Upper lobe of left lung (tissue), 6 donors: ENCODE data around the gene CPO. TPM values are rescaled to one million over a fixed set of nuclear protein-coding genes. Genes with fewer than 3 reads are reported as not detected.

Source experiments
- ATAC-seq, 2 donors: fragments of 200-7000 bp; cut with Tn5 transposase; one replicate each; pipeline ENCODE4 v1.9.1; 2022; ENCODE audit warnings: mild to moderate bottlenecking in 2 of 2, moderate library complexity in 2 of 2; ENCODE audit not compliant: low FRiP score in 2 of 2
- DNase-seq, 2 donors: peaks; one replicate each; pipeline ENCODE4 v3.0.0-alpha.2; 2019 to 2020
- H3K27ac ChIP-seq, 4 donors: fragments of 200-600 bp; sonication (generic); one replicate each; pipeline ENCODE4 v1.5.1; 2016 to 2019
- H3K27me3 ChIP-seq, 4 donors: fragments of 200-600 bp; sonication (generic); one replicate each; pipeline ENCODE4 v1.5.1; 2017 to 2019
- H3K36me3 ChIP-seq, 4 donors: fragments of 200-600 bp; sonication (generic); one replicate each; pipeline ENCODE4 v1.5.1; 2016 to 2019
- H3K4me1 ChIP-seq, 4 donors: fragments of 200-600 bp; sonication (generic); one replicate each; pipeline ENCODE4 v1.5.1; 2018 to 2019
- H3K4me3 ChIP-seq, 4 donors: fragments of 200-600 bp; sonication (generic); one replicate each; pipeline ENCODE4 v1.5.1; 2017 to 2019; ENCODE audit warnings: mild to moderate bottlenecking in 2 of 4, moderate library complexity in 1 of 4
- H3K9me3 ChIP-seq, 4 donors: fragments of 200-600 bp; sonication (generic); one replicate each; pipeline ENCODE4 v1.5.1; 2018 to 2019
- EP300 ChIP-seq, 4 donors: sonication (generic); formaldehyde crosslinking; IDR thresholded peaks; one replicate each; pipeline ENCODE4 v1.5.1; 2017; ENCODE audit warnings: antibody characterized with exemption in 4 of 4, control low read depth in 2 of 4
- POLR2A ChIP-seq, 4 donors: fragments of 450-650 bp; IDR thresholded peaks; one replicate each; pipeline ENCODE4 v1.5.1; 2016 to 2017; ENCODE audit warnings: antibody characterized with exemption in 4 of 4, mild to moderate bottlenecking in 2 of 4
- POLR2AphosphoS5 ChIP-seq, 2 donors: sonication (generic); formaldehyde crosslinking; IDR thresholded peaks; one replicate each; pipeline ENCODE4 v1.5.1; 2017; ENCODE audit warnings: antibody characterized with exemption in 2 of 2
- WGBS, 2 donors: methylation state at CpG; one replicate each; pipeline ENCODE4 v1.1.5; 2017 to 2018; 5-methylcytosine and 5-hydroxymethylcytosine counted together
- total RNA-seq, 6 donors: library from RNA; depleted of rRNA in 4 of 6; stranded (reverse); fragments of >200 nt in 4 of 6; gene quantifications; one replicate each; pipeline versions ENCODE4 v1.1.0 to v1.2.1, GENCODE V29; 2016 to 2021
- TF ChIP-seq, protein P1 (sequence below), 6 experiments: fragments of 450-650 bp in 4 of 6; fragments of 200-600 bp in 2 of 6; sonication (generic) in 2 of 6; IDR thresholded peaks; one replicate each; pipeline ENCODE4 v1.5.1; 2016 to 2019; ENCODE audit warnings: antibody characterized with exemption in 6 of 6
- donor health status: DM: no; HTN: no; CAD: no; lungs with moderate emphysema.
- donor health status: DM: no; HTN: yes; CAD: no; lungs with severe emphysema.

CPO gene
- total RNA-seq, 6 donors from 2014 or later: not detected

DNA sequence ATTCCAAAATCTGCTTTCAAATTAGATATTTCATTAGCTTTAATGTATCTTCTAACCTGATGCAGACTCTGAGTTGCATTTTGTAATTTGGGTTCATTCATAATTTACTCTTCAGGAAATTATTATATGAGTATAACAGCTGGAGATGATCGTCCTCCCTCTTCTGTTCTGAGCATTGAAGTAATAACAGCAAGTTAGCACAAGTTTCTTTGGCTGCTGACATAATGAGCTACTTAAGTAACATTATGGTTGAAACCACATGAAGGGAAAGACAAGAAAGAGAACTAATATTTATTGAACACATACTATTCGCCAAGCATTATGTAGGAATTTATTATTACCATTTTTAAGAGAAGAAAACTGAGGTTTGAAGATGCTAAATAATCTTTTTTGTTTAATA, 75.1 kb downstream of the CPO start:
- Histone ChIP-seq H3K9me3 (no peaks in the 10 kb centered on the region), H3K4me1 (no peaks in the 10 kb centered on the region), H3K36me3 (no peaks in the 10 kb centered on the region), H3K4me3 (no peak overlapping the region), H3K27me3 (no peaks in the 10 kb centered on the region), H3K27ac (no peak overlapping the region)
- 73 to 79% methylated on average over 2 of the region's 2 CpGs for WGBS, 2 donors
- DNase-seq: no peak
- ATAC-seq: no peak
- TF ChIP-seq POLR2A (IDR thresholded peaks at IDR 0.05) (no peak), EP300 (IDR thresholded peaks at IDR 0.05) (no peak), POLR2AphosphoS5 (IDR thresholded peaks at IDR 0.05) (no peak)
- TF ChIP-seq, protein P1, sequence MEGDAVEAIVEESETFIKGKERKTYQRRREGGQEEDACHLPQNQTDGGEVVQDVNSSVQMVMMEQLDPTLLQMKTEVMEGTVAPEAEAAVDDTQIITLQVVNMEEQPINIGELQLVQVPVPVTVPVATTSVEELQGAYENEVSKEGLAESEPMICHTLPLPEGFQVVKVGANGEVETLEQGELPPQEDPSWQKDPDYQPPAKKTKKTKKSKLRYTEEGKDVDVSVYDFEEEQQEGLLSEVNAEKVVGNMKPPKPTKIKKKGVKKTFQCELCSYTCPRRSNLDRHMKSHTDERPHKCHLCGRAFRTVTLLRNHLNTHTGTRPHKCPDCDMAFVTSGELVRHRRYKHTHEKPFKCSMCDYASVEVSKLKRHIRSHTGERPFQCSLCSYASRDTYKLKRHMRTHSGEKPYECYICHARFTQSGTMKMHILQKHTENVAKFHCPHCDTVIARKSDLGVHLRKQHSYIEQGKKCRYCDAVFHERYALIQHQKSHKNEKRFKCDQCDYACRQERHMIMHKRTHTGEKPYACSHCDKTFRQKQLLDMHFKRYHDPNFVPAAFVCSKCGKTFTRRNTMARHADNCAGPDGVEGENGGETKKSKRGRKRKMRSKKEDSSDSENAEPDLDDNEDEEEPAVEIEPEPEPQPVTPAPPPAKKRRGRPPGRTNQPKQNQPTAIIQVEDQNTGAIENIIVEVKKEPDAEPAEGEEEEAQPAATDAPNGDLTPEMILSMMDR (IDR thresholded peaks at IDR 0.05): no peak

DNA sequence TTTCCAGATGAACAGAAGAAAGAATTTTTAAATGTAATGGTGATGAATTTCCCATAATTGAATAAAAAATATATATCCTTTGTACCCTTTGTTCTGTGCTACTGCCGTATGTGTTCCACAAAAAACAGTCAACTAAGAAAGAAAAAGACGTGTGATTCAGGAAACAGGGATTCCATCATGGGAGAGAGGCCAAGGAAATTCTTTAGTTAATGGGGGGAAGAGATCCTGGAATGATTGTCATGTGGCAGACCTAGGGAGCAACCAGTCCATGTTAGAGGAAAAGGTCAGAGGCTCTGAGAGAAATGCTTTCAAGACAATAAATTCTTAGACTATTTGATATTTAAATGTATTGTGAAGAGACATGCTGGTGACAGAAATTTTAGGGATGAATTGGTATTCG, 76.6 kb downstream of the CPO start:
- H3K36me3 ChIP-seq: no peaks in the 10 kb centered on the region
- H3K4me1 ChIP-seq: no peaks in the 10 kb centered on the region
- no peak for TF ChIP-seq POLR2AphosphoS5 (IDR thresholded peaks at IDR 0.05)
- no peak for TF ChIP-seq EP300 (IDR thresholded peaks at IDR 0.05)
- TF ChIP-seq, protein P1 (IDR thresholded peaks at IDR 0.05): no peak
- TF ChIP-seq POLR2A (IDR thresholded peaks at IDR 0.05): no peak
- ATAC-seq (no peak), DNase-seq (no peak)
- no peak overlapping the region for H3K4me3 ChIP-seq
- H3K27ac ChIP-seq: no peak overlapping the region
- WGBS, 2 donors: 59 to 70% methylated on average over 3 of the region's 3 CpGs
- H3K9me3 ChIP-seq: no peaks in the 10 kb centered on the region
- no peaks in the 10 kb centered on the region for H3K27me3 ChIP-seq

Other genes with a start within 250 kb of the CPO start
- gene DYTN, start 221.1 kb upstream of the CPO start, total RNA-seq: not detected
- gene MDH1B, start 174.2 kb upstream of the CPO start, total RNA-seq: 10 to 100 TPM in 1 of 6 donors, 1 to 10 TPM in 4, under 1 TPM in 1; 0.43 to 12.7 (median 2.9) TPM
- 10 to 100 TPM; 10.7 to 32.8 (median 21.1) TPM for gene FASTKD2, start 173.9 kb upstream of the CPO start, total RNA-seq
- gene KLF7, start 226.4 kb downstream of the CPO start, total RNA-seq: 10 to 100 TPM; 15.4 to 50.5 (median 22.4) TPM